GM18858 (cell line): ENCODE data around the gene MAML2.

Experiments
- ATAC-seq: cut with Tn5 transposase; IDR thresholded peaks from one replicate; pipeline ENCODE4 v1.9.1; 2021; ENCODE audit not compliant: unreplicated experiment

MAML2 gene

GRCh38 chr11:96215826-96216225 lies 127.2 kb downstream of the MAML2 start:
- no peak for ATAC-seq

DNA sequence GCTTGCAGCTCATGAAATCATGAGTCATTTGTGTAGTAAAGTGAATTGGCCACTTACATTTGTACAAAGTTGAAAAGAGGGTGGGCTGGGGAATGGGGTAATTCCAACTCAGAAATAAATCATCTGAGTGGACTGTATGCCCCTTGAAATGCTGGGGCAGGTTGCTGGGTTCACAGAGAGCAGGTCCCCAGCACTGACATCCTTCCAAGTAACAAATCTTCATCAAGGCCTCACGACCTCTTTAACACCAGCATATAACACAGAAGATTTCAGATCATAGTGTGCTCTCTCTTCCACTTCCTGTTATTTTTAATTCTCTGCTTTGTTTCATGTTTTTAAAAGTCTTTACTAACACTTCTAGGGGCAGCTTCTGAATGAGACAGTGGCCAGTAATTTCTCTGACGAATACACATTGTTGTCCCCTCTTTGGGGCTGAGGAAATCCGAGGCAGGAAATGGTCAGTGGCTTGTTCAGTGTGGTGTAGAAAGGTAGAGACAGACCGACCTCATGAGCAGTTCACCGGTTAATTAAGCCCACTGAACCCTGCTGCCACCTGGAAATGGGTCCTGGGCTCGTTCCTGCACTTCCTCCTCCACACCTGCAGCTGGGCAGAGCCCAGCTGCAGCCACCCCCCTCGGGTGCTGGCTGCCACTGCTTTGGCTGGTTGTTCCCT lies 127.7 kb downstream of the MAML2 start:
- ATAC-seq: peak; percentile 62

GRCh38 chr11:96214777-96215109 lies 128.3 kb downstream of the MAML2 start:
- ATAC-seq: no peak

DNA sequence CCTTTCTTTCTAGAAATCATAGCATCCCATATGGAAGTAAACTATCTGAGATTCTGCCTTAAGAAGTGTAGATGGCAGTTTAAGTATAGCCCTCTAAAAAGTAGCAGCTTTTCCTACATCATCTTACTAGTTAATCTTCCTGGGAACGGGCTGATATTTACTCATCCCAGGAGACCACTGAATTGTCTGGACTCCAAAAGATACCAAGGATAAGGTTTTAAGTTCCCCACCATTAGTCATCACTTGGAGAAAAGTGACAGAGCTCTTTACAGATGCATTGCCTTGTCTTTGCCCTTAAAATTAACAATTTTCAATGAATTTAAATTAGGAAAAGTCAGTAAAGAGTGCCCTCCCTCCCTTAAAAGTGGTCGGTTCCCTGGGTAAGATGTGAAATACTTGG lies 129.5 kb downstream of the MAML2 start:
- no peak for ATAC-seq

DNA sequence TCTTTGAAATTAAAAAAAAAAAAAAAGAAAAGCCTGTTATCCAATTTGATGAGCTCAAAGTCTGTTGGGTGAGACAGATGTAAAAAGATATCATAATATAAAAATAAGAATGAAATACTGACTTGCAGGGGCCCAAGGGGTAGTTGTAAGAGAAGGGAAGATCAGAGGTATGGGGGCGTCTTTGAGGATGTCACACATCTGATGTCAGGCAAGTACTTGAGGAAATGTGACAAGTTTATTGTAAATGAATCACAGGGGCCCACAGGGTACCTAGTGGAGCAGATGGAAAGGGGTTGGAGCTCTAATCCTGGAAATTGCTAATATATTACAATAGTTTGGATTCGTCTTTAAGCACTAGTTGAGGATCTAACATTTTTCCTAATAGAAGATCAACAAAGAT lies 131.6 kb downstream of the MAML2 start:
- no peak for ATAC-seq

- no peak for ATAC-seq
Observed at GRCh38 chr11:96207459-96208449, 135.2 kb downstream of the MAML2 start.

- ATAC-seq: no peak
Observed at GRCh38 chr11:96206955-96207354, 136.0 kb downstream of the MAML2 start.

- ATAC-seq: no peak
Observed at GRCh38 chr11:96205460-96205809, 137.6 kb downstream of the MAML2 start.

DNA sequence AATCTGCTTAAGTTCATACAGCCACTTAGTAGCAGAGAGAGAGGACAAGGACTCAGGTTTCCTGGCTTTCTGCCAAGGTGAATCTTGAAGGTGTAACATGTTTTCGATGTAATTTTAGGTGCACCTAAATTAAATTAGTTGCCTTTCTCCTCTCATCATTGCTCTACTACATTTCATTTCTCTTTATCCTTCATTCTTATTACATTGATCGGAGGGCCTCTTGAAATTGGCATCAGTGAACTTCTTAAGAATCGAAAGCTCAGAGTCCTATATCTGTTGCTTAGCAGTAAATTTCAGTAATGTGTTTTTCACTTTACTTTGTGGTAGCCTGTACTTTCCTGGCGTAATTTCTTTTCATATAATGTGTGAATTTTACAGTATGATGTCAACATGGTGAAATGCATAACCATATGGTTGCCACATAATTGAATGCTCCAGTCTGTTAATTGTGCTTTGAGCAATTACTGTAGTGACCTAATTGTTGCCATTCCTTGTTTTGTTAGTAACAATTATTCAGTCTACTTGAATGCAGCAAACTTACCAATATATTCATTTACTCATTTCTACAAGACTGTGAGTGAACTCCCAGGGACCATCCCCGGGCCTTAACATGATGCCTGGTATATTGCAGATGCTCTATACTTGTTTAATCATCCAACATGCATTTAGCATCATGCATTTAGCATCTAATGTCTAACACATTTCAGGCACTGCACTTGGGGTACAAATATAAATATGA lies 138.1 kb downstream of the MAML2 start:
- no peak for ATAC-seq

GRCh38 chr11:96204366-96204659 lies 138.7 kb downstream of the MAML2 start:
- no peak for ATAC-seq

GRCh38 chr11:96203567-96204365 lies 139.2 kb downstream of the MAML2 start:
- ATAC-seq: no peak

- ATAC-seq: no peak
Observed at GRCh38 chr11:96200243-96200642, 142.8 kb downstream of the MAML2 start.

DNA sequence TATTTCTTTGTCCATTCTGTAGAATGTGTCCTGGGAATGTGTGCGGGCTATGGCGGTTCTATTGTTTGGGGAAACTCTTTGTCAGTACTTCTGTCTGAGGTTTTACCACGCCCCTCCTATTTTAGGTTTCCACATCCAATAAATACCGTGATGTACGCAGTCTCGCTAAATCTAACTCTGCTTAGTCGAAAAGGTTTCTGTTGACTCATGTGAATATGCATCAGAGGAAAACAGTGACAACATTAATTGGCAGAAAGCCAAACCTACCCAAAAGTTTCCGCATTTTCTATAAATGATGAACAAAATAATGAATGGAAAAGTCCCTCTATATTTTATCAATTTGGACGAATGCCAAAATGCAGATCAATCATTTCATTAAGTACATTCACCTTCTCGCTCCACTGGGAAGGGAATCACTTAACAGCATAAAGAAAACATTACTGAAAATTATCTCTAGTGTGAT lies 143.4 kb downstream of the MAML2 start:
- ATAC-seq: no peak

- peak; percentile 82 for ATAC-seq
Observed at GRCh38 chr11:96197801-96198701, 144.9 kb downstream of the MAML2 start.

GRCh38 chr11:96197103-96197502 lies 145.9 kb downstream of the MAML2 start:
- ATAC-seq: no peak

GRCh38 chr11:96196181-96196662 lies 146.8 kb downstream of the MAML2 start:
- ATAC-seq: no peak

GRCh38 chr11:96195671-96196070 lies 147.3 kb downstream of the MAML2 start:
- ATAC-seq: no peak

DNA sequence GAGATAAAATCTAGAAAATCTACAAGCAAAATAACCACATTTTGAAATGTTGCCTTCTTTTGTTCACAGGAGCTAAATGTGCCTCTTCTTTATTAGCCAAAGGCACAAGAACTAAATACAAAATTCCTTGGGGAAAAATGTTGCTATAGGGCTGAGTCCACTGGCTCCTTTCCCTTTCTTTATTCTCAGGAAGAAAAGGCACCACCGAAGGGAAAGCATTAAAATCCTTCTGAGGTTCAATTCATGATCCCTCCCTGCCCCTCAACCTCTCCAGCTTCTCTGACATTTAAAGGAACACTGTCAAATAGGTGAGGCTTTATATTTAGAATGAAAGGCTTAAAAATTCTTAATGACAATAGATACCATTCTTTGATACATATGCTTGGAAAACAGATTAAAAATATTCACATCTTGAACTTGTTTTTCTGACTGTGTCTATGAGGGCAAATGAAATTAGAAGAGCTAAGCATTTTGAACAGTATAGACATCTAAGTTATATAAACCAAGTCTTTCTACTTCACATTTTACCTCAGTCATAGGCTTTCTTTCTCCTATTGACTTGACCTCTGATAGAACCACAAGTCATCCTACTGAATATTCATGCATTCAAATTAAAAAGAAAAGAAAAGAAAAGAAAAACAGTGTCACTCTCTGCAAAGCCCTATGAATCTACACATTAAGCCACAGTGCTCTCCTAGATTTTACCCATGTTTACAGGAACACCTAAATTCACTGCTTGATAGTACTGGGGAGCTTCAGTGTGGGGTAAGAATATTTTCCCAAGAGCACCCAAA lies 148.2 kb downstream of the MAML2 start:
- ATAC-seq: no peak
